Right ventricle myocardium inferior (tissue), 1 donor: ENCODE data around the gene ZBTB20. TPM values are rescaled to one million over a fixed set of nuclear protein-coding genes. Genes with fewer than 3 reads are reported as not detected.

Experiments used
- ATAC-seq: fragments of 200-7000 bp; cut with Tn5 transposase; one replicate; pipeline ENCODE4 v1.9.1; 2020; ENCODE audit warnings: mild to moderate bottlenecking, moderate library complexity
- DNase-seq: peaks from one replicate; pipeline ENCODE4 v3.0.0; 2021; ENCODE audit errors: missing footprints
- intact Hi-C: fragments of 100-400 bp; cut with DNase I; formaldehyde crosslinking; loops from one replicate; pipeline ENCODE4 v1.11.0; 2022
- total RNA-seq: library from RNA; stranded (reverse); fragmentation: NEBNext Ultra II Directional; extraction: Animal tissue kit (Norgen Biotek cat#: 25700); gene quantifications from one replicate; pipeline ENCODE4 v1.2.1, GENCODE V29; 2021
- donor health status: DM: no; HTN: yes; CAD: no; lungs with severe emphysema.

Gene ZBTB20
- total RNA-seq, 1 donor from 2014 or later = 55.7 TPM

GRCh38 chr3:114480442-114480841, 666.6 kb downstream of the ZBTB20 start:
- ATAC-seq = peak; percentile 32
- no peak for DNase-seq
- intact Hi-C loops = no loop called here

DNA sequence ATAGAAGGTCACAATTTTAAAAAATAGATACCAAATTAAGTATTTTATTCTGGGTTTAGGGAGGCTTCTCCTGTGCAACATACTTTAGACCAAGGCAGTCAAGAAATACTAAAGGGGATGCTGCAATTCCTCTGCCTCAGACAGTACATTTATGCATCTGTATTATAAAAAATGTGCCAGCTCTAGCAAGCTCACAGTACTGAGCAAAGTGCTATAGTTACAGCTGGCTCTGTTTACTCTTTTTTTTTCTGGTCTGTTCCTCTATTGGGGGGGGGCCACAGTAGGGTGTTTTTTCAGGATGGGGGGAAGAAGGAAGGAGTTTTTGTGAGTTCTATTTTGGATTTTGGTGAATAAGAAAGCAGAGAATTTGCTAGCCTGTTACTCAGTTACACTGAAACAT, 668.3 kb downstream of the ZBTB20 start:
- ATAC-seq (no peak), DNase-seq (no peak)
- intact Hi-C loops = no loop called here

DNA sequence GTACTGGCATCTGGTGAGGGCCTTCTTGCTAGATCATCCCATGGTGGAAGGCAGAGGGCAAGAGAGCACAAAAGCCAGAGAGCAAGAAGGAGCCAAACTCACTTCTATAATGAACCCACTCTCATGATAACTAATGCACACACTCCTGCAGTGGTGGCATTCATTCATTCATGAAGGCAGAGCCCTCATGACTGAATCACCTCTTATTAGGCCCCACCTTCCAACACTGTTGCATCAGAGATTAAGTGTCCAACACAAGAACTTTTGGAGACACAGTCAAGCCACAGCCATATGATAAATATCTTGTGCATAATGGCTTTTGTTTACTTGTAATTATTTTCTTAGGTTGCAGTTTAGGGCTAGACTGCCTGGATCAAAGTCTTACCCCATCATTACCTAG, 670.6 kb downstream of the ZBTB20 start:
- DNase-seq (no peak), ATAC-seq (no peak)
- intact Hi-C loops = no loop called here

- ATAC-seq (no peak), DNase-seq (no peak)
- intact Hi-C loops = no loop called here
These were observed 675.6 kb downstream of the ZBTB20 start for GRCh38 chr3:114471478-114471877.

- intact Hi-C loops = no loop called here
- no peak for DNase-seq
- no peak for ATAC-seq
These were observed 678.0 kb downstream of the ZBTB20 start for GRCh38 chr3:114469070-114469469.

DNA sequence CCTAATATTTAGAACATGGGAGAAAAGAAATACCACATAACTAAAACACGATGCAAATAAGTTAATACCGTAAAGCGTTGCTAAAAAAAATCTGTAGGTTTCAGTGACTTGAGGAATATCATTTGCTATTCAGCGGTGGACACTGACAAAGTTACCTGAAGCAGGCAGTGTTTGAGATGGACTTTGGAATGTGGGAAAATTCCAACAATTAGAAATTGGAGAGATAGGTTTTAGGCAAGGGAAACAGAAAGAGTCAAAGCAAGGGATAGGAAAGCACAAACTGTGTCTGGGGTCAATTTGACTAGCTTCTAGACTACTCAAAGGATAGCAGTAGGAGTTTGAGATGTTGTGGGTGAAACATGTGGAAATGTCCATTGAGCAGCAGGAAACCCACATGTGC, 680.3 kb downstream of the ZBTB20 start:
- ATAC-seq (no peak), DNase-seq (no peak)
- intact Hi-C loops = no loop called here

DNA sequence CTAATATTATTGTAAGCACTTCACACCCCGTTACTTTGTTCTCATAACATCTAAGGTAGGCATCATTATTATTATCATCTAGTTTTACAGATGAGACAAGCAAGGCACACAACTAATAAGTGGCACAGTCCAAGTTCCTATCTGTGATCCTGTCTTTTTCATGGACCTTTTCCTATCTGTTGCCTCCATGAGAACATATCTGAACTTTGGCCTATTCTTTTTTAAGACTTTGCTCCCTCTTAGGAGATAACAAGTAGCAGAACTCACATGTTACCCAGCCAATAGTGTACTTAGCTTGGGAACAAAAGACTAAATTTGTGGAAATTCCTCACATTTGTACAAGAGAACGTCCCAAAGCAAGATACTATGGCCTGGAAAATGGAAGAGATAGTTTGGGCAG, 680.8 kb downstream of the ZBTB20 start:
- intact Hi-C loops = no loop called here
- ATAC-seq (no peak), DNase-seq (no peak)

GRCh38 chr3:114464548-114464947, 682.5 kb downstream of the ZBTB20 start:
- ATAC-seq (no peak), DNase-seq (no peak)
- intact Hi-C loops = no loop called here

GRCh38 chr3:114462750-114463149, 684.3 kb downstream of the ZBTB20 start:
- DNase-seq = no peak
- intact Hi-C loops = no loop called here
- peak; percentile 26 for ATAC-seq

- DNase-seq (no peak), ATAC-seq (no peak)
- intact Hi-C loops = no loop called here
These were observed 686.6 kb downstream of the ZBTB20 start for GRCh38 chr3:114460459-114460858.

GRCh38 chr3:114456742-114457141, 690.3 kb downstream of the ZBTB20 start:
- intact Hi-C loops = no loop called here
- DNase-seq (no peak), ATAC-seq (no peak)

- no peak for DNase-seq
- no peak for ATAC-seq
- intact Hi-C loops = no loop called here
These were observed 691.7 kb downstream of the ZBTB20 start for GRCh38 chr3:114455432-114455831.

- intact Hi-C loops = loop anchor here (5.0 kb wide), 2 partner anchors 37 to 72 kb away; no protein-coding TSS in a partner anchor
- DNase-seq = no peak
- peak; percentile 23 for ATAC-seq
These were observed 692.4 kb downstream of the ZBTB20 start for GRCh38 chr3:114454551-114455251.

- DNase-seq (no peak), ATAC-seq (no peak)
- intact Hi-C loops = loop anchor here (5.0 kb wide), 2 partner anchors 36 to 71 kb away; no protein-coding TSS in a partner anchor
These were observed 693.7 kb downstream of the ZBTB20 start for GRCh38 chr3:114453361-114453780.

- intact Hi-C loops = loop anchor here (5.0 kb wide), 2 partner anchors 36 to 71 kb away; no protein-coding TSS in a partner anchor
- DNase-seq (no peak), ATAC-seq (no peak)
These were observed 694.2 kb downstream of the ZBTB20 start for GRCh38 chr3:114452937-114453336.

- intact Hi-C loops = loop anchor here (5.0 kb wide), 2 partner anchors 35 to 70 kb away; no protein-coding TSS in a partner anchor
- ATAC-seq (no peak), DNase-seq (no peak)
These were observed 694.8 kb downstream of the ZBTB20 start for GRCh38 chr3:114452256-114452655.

GRCh38 chr3:114451561-114452018, 695.5 kb downstream of the ZBTB20 start:
- intact Hi-C loops = loop anchor here (5.0 kb wide), 2 partner anchors 34 to 69 kb away; no protein-coding TSS in a partner anchor
- ATAC-seq (peak; percentile 47), DNase-seq (no peak)

DNA sequence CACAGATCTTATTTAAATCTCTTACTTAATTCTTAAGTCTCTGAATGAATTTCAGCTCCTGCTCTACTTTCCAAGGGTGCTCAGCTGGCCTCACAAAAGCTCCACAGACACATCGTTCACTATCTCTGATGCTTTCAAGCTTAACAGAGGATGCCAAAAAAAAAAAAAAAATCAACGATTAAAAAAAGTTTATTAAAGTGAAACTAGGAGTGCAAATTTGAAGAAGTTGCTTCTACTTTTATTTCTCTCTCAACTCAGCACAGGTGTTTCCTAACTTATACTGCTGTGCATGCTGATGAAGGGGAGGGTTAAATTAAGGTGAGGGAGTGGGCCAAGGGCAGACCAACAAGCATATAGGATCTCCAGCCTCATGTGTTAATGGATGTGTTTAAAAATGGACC, 696.0 kb downstream of the ZBTB20 start:
- DNase-seq (no peak), ATAC-seq (peak; percentile 23)
- intact Hi-C loops = loop anchor here (5.0 kb wide), 2 partner anchors 34 to 69 kb away; no protein-coding TSS in a partner anchor

DNA sequence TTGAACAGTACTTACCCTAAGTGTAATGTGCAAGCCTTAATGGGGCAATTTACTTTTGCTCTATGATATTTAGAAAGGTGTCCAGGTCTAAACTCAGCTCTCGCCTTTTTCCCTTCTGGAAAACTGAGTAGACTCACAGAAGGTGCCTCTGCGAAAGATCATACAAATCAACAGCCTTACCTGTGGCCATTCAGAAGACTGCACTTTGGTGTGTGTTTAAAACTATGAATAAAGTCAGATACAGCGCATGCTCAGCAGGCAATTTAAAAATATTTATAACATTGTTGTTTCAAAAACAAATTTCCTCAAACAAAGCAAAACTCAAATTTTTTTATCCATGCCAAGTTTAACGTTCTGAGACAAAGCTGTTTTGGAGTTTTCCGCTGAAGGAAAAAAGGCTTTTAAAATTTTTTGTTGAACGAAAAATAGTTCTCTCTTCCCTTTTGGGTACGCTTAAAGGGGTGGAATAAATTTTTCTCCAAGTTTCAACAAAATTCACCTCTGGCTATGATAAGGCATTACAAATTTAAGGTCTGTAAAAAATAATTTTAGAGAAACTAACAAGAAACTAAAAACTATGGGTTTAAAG, 697.0 kb downstream of the ZBTB20 start:
- intact Hi-C loops = loop anchor here (5.0 kb wide), 2 partner anchors 33 to 68 kb away; no protein-coding TSS in a partner anchor
- no peak for ATAC-seq
- DNase-seq = no peak
